HL-60 (cell line): ENCODE results near the gene TMEM91.

Experiments used
- CTCF ChIP-seq: IDR thresholded peaks from one replicate; pipeline ENCODE4 v1.5.1; 2011; ENCODE audit warnings: low read length, control low read depth, inconsistent platforms; ENCODE audit not compliant: insufficient read depth
- POLR2AphosphoS5 ChIP-seq: IDR thresholded peaks from 2 replicates; pipeline ENCODE4 v1.6.1; 2012; ENCODE audit warnings: low read depth
- REST ChIP-seq: IDR thresholded peaks from 2 replicates; pipeline ENCODE4 v1.6.1; 2012; ENCODE audit warnings: low read depth; ENCODE audit not compliant: insufficient replicate concordance

GRCh38 chr19:41397086-41398049 lies 21.0 kb downstream of the TMEM91 start, which contains the start of the genes BCKDHA and EXOSC5:
- TF ChIP-seq CTCF (no peak), REST (peak; percentile 45), POLR2AphosphoS5 (peak; percentile 52)
